H1 (cell line): ENCODE measurements around the gene LAIR1. TPM values are rescaled to one million over a fixed set of nuclear protein-coding genes. Genes with fewer than 3 reads are reported as not detected.

Source experiments
- USF2 ChIP-seq: IDR thresholded peaks from 2 replicates; pipeline ENCODE4 v1.6.1; 2011; ENCODE audit warnings: low read length, improper control_type of control experiment
- polyA plus RNA-seq, 7 experiments: library from polyadenylated mRNA; depleted of rRNA in 3 of 7; stranded (reverse) in 5 of 7; unstranded in 2 of 7; fragments of >200 nt in 5 of 7; fragments of 200-250 nt in 2 of 7; gene quantifications; 1 replicate in 5 of 7; 2 replicates in 1 of 7; 4 replicates in 1 of 7; pipeline versions ENCODE4 v1.2.1 to v1.2.3, GENCODE V29; 2011 to 2013; ENCODE audit warnings: missing spikeins in 2 of 7, mixed read lengths in 2 of 7
- total RNA-seq: library from RNA; stranded (reverse); fragmentation: NEBNext Ultra II Directional; extraction: Animal tissue kit (Norgen Biotek cat#: 25700); gene quantifications from 2 replicates; pipeline ENCODE4 v1.2.1, GENCODE V29; 2021

LAIR1 gene
- total and polyA plus RNA-seq, 2 of the 8 experiments (the other 6 are each of a cell fraction or from before 2014, with no cell fraction given) = 0.18 TPM; not detected in 1

GRCh38 chr19:54345938-54346386 is 18.8 kb downstream of the LAIR1 start (continued):
- TF ChIP-seq USF2 = no peak
- TF ChIP-seq, all 59 proteins: peak for 0
